ENCODE data around the gene FTO.

FTO gene

GRCh38 chr16:53782148-53782547 lies 78.2 kb downstream of the FTO start:
- no peak for DNase-seq (ENCODE audit: low spot score)

GRCh38 chr16:53784291-53784690 lies 80.3 kb downstream of the FTO start:
- DNase-seq (ENCODE audit: low spot score), result no peak

GRCh38 chr16:53785044-53785443 lies 81.1 kb downstream of the FTO start:
- no peak for DNase-seq (ENCODE audit: low spot score)

GRCh38 chr16:53785916-53786315 lies 82.0 kb downstream of the FTO start:
- no peak for DNase-seq (ENCODE audit: low spot score)

GRCh38 chr16:53787423-53787822 lies 83.5 kb downstream of the FTO start:
- no peak for DNase-seq (ENCODE audit: low spot score)

GRCh38 chr16:53789137-53789536 lies 85.2 kb downstream of the FTO start:
- DNase-seq (ENCODE audit: low spot score), result no peak

GRCh38 chr16:53792161-53792951 lies 88.4 kb downstream of the FTO start:
- no peak for DNase-seq (ENCODE audit: low spot score)

- DNase-seq (ENCODE audit: low spot score), result no peak
Observed at GRCh38 chr16:53803451-53803850, 99.5 kb downstream of the FTO start.

- no peak for DNase-seq (ENCODE audit: low spot score)
Observed at GRCh38 chr16:53803998-53804397, 100.0 kb downstream of the FTO start.

GRCh38 chr16:53804467-53804866 lies 100.5 kb downstream of the FTO start:
- DNase-seq (ENCODE audit: low spot score), result no peak

GRCh38 chr16:53805113-53805512 lies 101.2 kb downstream of the FTO start:
- no peak for DNase-seq (ENCODE audit: low spot score)

- DNase-seq (ENCODE audit: low spot score), result no peak
Observed at GRCh38 chr16:53805752-53806151, 101.8 kb downstream of the FTO start.

GRCh38 chr16:53809088-53809932 lies 105.4 kb downstream of the FTO start:
- DNase-seq (ENCODE audit: low spot score), result no peak

- no peak for DNase-seq (ENCODE audit: low spot score)
Observed at GRCh38 chr16:53812914-53813313, 109.0 kb downstream of the FTO start.

GRCh38 chr16:53814801-53815200 lies 110.8 kb downstream of the FTO start:
- DNase-seq (ENCODE audit: low spot score), result no peak

- no peak for DNase-seq (ENCODE audit: low spot score)
Observed at GRCh38 chr16:53816211-53816836, 112.4 kb downstream of the FTO start.

- DNase-seq (ENCODE audit: low spot score), result peak; percentile 82
Observed at GRCh38 chr16:53817117-53817755, 113.3 kb downstream of the FTO start.

GRCh38 chr16:53817812-53818550 lies 114.0 kb downstream of the FTO start:
- DNase-seq (ENCODE audit: low spot score), result no peak

GRCh38 chr16:53821487-53821886 lies 117.5 kb downstream of the FTO start:
- peak; percentile 0 for DNase-seq (ENCODE audit: low spot score)

- DNase-seq (ENCODE audit: low spot score), result peak; percentile 16
Observed at GRCh38 chr16:53821957-53822625, 118.1 kb downstream of the FTO start.

GRCh38 chr16:53822936-53823529 lies 119.1 kb downstream of the FTO start:
- DNase-seq (ENCODE audit: low spot score), result no peak

Data from RKO (cell line).